Activated CD4-positive, alpha-beta T cell treated with anti-CD3 and anti-CD28 coated beads, Interleukin-2, amount 50 U/mL, for 24 hours (primary cell): ENCODE measurements around the gene LGMN.
"Not testable (repeated sequence)": the region's sequence is repeated elsewhere in the genome, so short reads cannot be mapped to it uniquely, and the experiment has no call there.

ENCODE experiments used
- DNase-seq, 2 donors: peaks; one replicate each; pipeline ENCODE4 v3.0.0-alpha.2; 2020; ENCODE audit warnings: low read depth in 1 of 2, low spot score in 1 of 2

Gene LGMN

GRCh38 chr14:92763666-92764631 is 15.5 kb upstream of the LGMN start:
- DNase-seq, result not testable (repeated sequence)

- DNase-seq, result no peak
Observed at GRCh38 chr14:92760524-92760805, 12.0 kb upstream of the LGMN start.

GRCh38 chr14:92759679-92760523 is 11.5 kb upstream of the LGMN start:
- no peak for DNase-seq

- DNase-seq, result no peak
Observed at GRCh38 chr14:92759300-92759678, 10.9 kb upstream of the LGMN start.

- DNase-seq, result no peak
Observed at GRCh38 chr14:92756446-92756845, 8.0 kb upstream of the LGMN start.

- DNase-seq, result no peak
Observed at GRCh38 chr14:92755495-92755894, 7.1 kb upstream of the LGMN start.

- no peak for DNase-seq
Observed at GRCh38 chr14:92754966-92755365, 6.5 kb upstream of the LGMN start.

GRCh38 chr14:92753250-92753649 is 4.8 kb upstream of the LGMN start:
- DNase-seq, result no peak

- DNase-seq, result no peak
Observed at GRCh38 chr14:92751819-92752218, 3.4 kb upstream of the LGMN start.

GRCh38 chr14:92750994-92751400 is 2.6 kb upstream of the LGMN start:
- no peak for DNase-seq

GRCh38 chr14:92750222-92750728 is 1.8 kb upstream of the LGMN start:
- not testable (repeated sequence) for DNase-seq

- no peak for DNase-seq
Observed at GRCh38 chr14:92747701-92748258, 647 bp downstream of the LGMN start.

GRCh38 chr14:92744198-92744597 is 4.2 kb downstream of the LGMN start:
- DNase-seq, result no peak

GRCh38 chr14:92740440-92740839 is 8.0 kb downstream of the LGMN start:
- DNase-seq, result no peak

GRCh38 chr14:92737619-92738188 is 10.7 kb downstream of the LGMN start:
- no peak for DNase-seq

GRCh38 chr14:92737206-92737605 is 11.2 kb downstream of the LGMN start:
- DNase-seq, result no peak

- DNase-seq, result no peak
Observed at GRCh38 chr14:92735344-92735743, 13.1 kb downstream of the LGMN start.

- DNase-seq, result no peak
Observed at GRCh38 chr14:92734618-92735017, 13.8 kb downstream of the LGMN start.

GRCh38 chr14:92733007-92733406 is 15.4 kb downstream of the LGMN start:
- DNase-seq, result no peak

- DNase-seq, result no peak
Observed at GRCh38 chr14:92731622-92732115, 16.8 kb downstream of the LGMN start.
